ENCODE data around the gene SPACDR.

DNA sequence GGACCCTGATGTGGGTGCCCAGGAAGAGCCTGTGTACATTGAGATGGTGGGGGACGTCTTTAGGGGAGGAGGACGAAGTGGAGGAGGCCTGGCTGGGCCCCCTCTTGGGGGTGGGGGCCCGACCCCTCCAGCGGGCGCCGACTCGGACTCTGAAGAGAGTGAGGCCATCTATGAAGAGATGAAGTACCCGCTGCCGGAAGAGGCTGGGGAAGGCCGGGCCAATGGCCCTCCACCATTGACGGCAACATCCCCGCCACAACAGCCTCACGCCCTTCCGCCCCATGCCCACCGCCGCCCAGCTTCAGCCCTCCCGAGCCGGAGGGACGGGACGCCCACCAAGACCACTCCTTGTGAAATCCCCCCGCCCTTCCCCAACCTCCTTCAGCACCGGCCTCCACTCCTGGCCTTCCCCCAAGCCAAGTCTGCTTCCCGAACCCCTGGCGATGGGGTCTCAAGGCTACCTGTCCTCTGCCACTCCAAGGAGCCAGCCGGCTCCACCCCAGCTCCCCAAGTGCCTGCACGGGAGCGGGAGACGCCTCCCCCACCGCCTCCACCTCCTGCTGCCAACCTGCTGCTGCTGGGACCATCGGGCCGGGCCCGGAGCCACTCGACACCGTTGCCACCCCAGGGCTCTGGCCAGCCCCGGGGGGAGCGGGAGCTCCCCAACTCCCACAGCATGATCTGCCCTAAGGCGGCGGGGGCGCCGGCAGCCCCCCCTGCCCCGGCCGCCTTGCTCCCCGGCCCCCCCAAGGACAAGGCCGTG lies 24.5 kb upstream of the SPACDR start:
- no peak for TF ChIP-seq FOS (IDR thresholded peaks at IDR 0.05; ENCODE audit: extremely low read depth, insufficient read length)
- TF ChIP-seq, protein P1, sequence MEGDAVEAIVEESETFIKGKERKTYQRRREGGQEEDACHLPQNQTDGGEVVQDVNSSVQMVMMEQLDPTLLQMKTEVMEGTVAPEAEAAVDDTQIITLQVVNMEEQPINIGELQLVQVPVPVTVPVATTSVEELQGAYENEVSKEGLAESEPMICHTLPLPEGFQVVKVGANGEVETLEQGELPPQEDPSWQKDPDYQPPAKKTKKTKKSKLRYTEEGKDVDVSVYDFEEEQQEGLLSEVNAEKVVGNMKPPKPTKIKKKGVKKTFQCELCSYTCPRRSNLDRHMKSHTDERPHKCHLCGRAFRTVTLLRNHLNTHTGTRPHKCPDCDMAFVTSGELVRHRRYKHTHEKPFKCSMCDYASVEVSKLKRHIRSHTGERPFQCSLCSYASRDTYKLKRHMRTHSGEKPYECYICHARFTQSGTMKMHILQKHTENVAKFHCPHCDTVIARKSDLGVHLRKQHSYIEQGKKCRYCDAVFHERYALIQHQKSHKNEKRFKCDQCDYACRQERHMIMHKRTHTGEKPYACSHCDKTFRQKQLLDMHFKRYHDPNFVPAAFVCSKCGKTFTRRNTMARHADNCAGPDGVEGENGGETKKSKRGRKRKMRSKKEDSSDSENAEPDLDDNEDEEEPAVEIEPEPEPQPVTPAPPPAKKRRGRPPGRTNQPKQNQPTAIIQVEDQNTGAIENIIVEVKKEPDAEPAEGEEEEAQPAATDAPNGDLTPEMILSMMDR (IDR thresholded peaks at IDR 0.05 in 2 of 3, conservative IDR thresholded peaks at IDR 0.05 in 1 of 3; ENCODE audit: insufficient read depth in 2 of 3, low read depth in 1 of 3, low read length in 3 of 3): no peak

Measured in K562 (cell line).